HFFc6 (cell line): ENCODE measurements around the gene ADORA3. TPM values are rescaled to one million over a fixed set of nuclear protein-coding genes. Genes with fewer than 3 reads are reported as not detected.
"Not testable (repeated sequence)": the region's sequence is repeated elsewhere in the genome, so short reads cannot be mapped to it uniquely, and the experiment has no call there.

ENCODE experiments used
- DNase-seq: peaks from one replicate; pipeline ENCODE4 v3.0.0-alpha.2; 2018
- H3K27ac Mint-ChIP-seq: 2 replicates; pipeline ENCODE4 v1.8.0; 2020; ENCODE audit warnings: mild to moderate bottlenecking, mixed read lengths
- H3K27me3 Mint-ChIP-seq: 2 replicates; pipeline ENCODE4 v1.8.0; 2021; ENCODE audit warnings: mild to moderate bottlenecking, moderate library complexity, mixed read lengths; ENCODE audit not compliant: insufficient read depth
- H3K36me3 Mint-ChIP-seq: 2 replicates; pipeline ENCODE4 v1.8.0; 2021; ENCODE audit warnings: low read depth, mixed read lengths
- H3K4me1 Mint-ChIP-seq: 2 replicates; pipeline ENCODE4 v1.8.0; 2020; ENCODE audit warnings: low read depth, mixed read lengths
- H3K4me3 Mint-ChIP-seq: 2 replicates; pipeline ENCODE4 v1.8.0; 2020; ENCODE audit warnings: mild to moderate bottlenecking, moderate library complexity, mixed read lengths
- H3K9me3 Mint-ChIP-seq: 2 replicates; pipeline ENCODE4 v1.8.0; 2020; ENCODE audit warnings: mild to moderate bottlenecking, mixed read lengths
- long read RNA-seq: library from polyadenylated mRNA; unstranded; transcript quantifications from one replicate; pipeline ENCODE4 v2.0.0, GENCODE V29; 2019
- total RNA-seq, 6 experiments: library from RNA; stranded (reverse); fragmentation: NEBNext Ultra II Directional; extraction: Animal tissue kit (Norgen Biotek cat#: 25700); gene quantifications; 2 replicates in 1 of 6; 3 replicates in 5 of 6; pipeline ENCODE4 v1.2.3, GENCODE V29; 2021
- TF ChIP-seq, protein P1 (sequence below): fragments of 200-600 bp; sonication (generic); IDR thresholded peaks from 2 replicates; pipeline ENCODE4 v1.5.0; 2021; ENCODE audit warnings: antibody characterized with exemption, mild to moderate bottlenecking

ADORA3 gene
- not detected for total RNA-seq
- long read RNA-seq: 0 reads

DNA sequence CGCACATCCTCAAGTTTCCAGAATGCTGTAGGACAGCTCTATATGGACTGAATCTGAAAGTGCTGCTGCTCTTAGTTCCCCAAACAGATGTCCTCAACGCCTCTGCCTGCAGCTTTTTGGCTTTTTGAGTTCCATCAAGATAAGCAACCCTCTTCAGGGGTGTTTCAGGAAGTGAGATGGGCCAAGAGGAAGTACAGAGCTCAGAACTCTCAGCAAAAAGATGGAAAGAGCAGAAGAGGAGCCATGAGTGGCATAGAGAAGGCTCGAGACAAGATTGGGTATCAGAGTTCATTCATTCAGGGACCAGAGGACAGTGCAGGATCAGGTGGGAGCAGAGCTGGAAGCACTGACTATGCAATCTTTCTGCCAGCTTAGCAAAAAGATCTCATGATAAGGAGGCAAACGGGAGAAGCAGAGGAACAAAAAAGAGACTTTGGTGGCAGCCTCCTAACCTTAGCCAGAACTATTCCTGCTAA lies at the start of gene ADORA3, which contains the start of gene TMIGD3:
Gene ADORA3 (minus strand): TSS at position 49 of the 476 bp plus-strand sequence. CDS start 279 bp downstream, outside the sequence.
Gene TMIGD3 (minus strand): TSS at position 49 of the 476 bp plus-strand sequence. CDS start 279 bp downstream, outside the sequence.
- Mint-ChIP-seq H3K4me1 (peaks cover 20% of the 10 kb centered on the region), H3K27ac (no peak within 1 kb of the TSS), H3K9me3 (no peaks in the 10 kb centered on the region), H3K36me3 (no peaks in the 10 kb centered on the region), H3K4me3 (no peak within 1 kb of the TSS), H3K27me3 (peaks cover 6% of the 10 kb centered on the region)
- TF ChIP-seq, protein P1, sequence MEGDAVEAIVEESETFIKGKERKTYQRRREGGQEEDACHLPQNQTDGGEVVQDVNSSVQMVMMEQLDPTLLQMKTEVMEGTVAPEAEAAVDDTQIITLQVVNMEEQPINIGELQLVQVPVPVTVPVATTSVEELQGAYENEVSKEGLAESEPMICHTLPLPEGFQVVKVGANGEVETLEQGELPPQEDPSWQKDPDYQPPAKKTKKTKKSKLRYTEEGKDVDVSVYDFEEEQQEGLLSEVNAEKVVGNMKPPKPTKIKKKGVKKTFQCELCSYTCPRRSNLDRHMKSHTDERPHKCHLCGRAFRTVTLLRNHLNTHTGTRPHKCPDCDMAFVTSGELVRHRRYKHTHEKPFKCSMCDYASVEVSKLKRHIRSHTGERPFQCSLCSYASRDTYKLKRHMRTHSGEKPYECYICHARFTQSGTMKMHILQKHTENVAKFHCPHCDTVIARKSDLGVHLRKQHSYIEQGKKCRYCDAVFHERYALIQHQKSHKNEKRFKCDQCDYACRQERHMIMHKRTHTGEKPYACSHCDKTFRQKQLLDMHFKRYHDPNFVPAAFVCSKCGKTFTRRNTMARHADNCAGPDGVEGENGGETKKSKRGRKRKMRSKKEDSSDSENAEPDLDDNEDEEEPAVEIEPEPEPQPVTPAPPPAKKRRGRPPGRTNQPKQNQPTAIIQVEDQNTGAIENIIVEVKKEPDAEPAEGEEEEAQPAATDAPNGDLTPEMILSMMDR: no peak
- DNase-seq: no peak

DNA sequence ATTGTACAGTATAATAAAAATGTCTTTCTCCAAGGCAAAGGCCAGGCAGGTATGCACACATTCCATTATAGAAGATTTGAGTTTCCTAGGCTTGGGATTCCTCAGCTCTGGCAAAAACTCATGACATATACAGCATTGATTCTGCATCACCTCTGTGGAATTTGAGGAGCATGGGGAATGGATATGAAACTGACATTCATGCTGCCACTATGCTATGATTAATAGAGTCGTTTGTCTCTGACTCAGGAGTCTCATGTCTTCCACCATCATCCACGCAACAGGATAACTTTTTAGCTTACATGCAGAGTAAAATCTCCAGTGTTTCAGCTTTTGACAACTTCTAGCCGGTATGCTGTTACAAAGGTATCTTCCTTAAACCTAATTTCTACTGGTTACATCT lies 49.8 kb upstream of the ADORA3 start:
- Mint-ChIP-seq H3K27me3 (peaks cover 1% of the 10 kb centered on the region; the same call in 1 of the 2 replicates), H3K27ac (peak overlapping the region; percentile 89), H3K9me3 (no peaks in the 10 kb centered on the region), H3K4me1 (peaks cover 48% of the 10 kb centered on the region), H3K4me3 (peak overlapping the region; percentile 52), H3K36me3 (peaks cover 8% of the 10 kb centered on the region; the same call in 1 of the 2 replicates)
- TF ChIP-seq, protein P1: no peak
- DNase-seq: peak; percentile 93

DNA sequence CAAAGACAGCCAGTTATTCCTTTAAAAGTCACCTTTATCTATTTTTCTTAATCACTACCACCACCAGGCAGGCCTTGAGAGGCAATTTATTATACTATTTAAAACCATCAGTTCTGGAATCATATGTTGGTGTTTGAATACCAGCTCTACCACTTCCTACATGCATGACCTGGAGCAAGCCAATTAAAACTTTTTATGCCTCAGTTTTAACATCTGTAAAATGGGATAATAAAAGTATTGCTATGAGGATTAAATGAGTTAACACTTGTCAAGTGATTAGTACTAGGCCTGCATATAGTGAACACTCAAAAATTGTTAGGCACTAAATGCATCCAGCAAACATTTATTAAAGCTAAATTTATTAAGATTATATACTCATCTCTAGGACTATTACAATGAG lies 49.2 kb upstream of the ADORA3 start:
- H3K9me3 Mint-ChIP-seq: no peaks in the 10 kb centered on the region
- H3K36me3 Mint-ChIP-seq: peaks cover 8% of the 10 kb centered on the region; the same call in 1 of the 2 replicates
- DNase-seq: no peak
- peaks cover 1% of the 10 kb centered on the region; the same call in 1 of the 2 replicates for H3K27me3 Mint-ChIP-seq
- TF ChIP-seq, protein P1: no peak
- H3K27ac Mint-ChIP-seq: peak overlapping the region; percentile 34
- no peak overlapping the region for H3K4me3 Mint-ChIP-seq
- peaks cover 48% of the 10 kb centered on the region for H3K4me1 Mint-ChIP-seq

DNA sequence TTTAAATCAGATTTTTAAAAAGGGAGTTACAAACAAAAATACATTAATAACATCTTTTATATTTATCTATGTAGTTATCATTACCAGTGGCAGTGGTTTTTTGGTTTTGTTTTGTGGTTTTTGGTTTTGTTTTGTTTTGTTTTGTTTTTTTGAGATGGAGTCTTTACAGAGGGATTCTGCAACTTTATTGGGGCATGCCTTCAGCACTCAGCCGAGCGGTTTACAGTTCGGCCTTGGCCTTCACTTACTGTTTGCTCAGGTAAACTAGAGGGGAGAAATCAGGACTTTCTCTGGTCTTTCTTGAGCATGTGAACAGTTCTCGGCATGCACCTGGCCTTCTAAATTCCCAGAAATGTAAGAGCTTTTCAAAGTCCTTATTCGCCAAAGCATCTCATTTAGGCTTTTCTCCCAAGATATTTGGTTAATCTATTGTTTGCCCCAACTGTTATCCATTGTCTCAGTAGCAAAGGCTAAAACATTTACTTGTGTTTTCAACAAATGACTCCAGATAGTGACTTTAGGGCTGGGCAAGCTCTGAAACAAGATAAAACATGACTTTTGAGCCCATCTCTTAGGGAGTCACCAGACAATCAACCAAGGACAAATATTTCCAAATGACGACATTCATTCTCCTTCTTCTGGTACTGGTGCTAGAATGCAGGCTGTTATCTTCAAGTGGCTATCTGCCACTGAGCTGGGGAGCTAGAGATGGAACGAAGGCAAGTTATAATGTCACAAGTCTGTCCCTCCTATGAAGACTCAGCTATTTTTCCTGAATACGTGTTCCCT lies 48.4 kb upstream of the ADORA3 start:
- Mint-ChIP-seq H3K4me1 (peaks cover 48% of the 10 kb centered on the region), H3K27me3 (peaks cover 1% of the 10 kb centered on the region; the same call in 1 of the 2 replicates), H3K9me3 (no peaks in the 10 kb centered on the region), H3K27ac (peak overlapping the region; percentile 34), H3K36me3 (peaks cover 8% of the 10 kb centered on the region; the same call in 1 of the 2 replicates), H3K4me3 (no peak overlapping the region)
- DNase-seq: no peak
- TF ChIP-seq, protein P1: no peak

DNA sequence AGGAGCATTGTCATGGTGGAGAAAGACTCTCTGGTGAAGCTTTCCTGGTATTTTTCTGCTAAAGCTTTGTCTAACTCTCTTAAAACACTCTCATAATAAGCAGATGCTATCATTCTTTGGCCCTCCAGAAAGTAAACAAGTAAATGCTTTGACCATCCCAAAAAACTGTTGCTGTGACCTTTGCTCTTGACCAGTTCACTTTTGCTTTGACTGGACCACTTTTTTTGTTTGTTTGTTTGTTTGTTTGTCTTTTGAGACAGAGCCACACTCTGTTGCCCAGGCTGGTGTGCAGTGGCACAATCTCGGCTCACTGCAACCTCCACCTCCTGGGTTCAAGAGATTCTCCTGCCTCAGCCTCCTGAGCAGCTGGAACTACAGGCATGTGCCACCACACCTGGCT lies 44.4 kb upstream of the ADORA3 start:
- H3K9me3 Mint-ChIP-seq, H3K27me3 Mint-ChIP-seq, DNase-seq, H3K4me3 Mint-ChIP-seq, H3K36me3 Mint-ChIP-seq, H3K27ac Mint-ChIP-seq: not testable (repeated sequence)
- peaks cover 42% of the 10 kb centered on the region for H3K4me1 Mint-ChIP-seq

DNA sequence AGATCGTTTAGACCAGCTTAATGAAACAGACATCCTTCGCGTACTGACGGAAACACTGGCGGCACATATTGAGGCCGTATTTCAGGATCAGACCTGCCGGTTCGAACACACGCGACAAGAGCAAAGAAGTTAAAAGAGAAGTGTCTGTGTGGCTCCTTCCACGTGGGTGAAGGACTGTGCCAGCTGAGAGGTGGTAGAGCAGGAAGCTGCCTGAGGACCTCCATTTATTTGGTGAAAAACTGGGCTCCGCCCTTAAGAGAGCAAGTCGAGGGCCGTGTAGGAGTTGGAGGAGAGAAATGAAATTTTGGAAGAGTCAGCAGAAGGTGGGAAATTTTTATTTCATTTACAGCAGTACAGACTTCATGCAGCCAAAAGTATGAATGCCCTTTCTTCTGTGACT lies 38.8 kb upstream of the ADORA3 start:
- Mint-ChIP-seq H3K27ac (peak overlapping the region; percentile 87), H3K4me1 (peaks cover 67% of the 10 kb centered on the region), H3K27me3 (no peaks in the 10 kb centered on the region), H3K9me3 (no peaks in the 10 kb centered on the region), H3K4me3 (peak overlapping the region; percentile 86), H3K36me3 (peaks cover 4% of the 10 kb centered on the region; the same call in 1 of the 2 replicates)
- no peak for DNase-seq
- TF ChIP-seq, protein P1: no peak
